ENCODE results near the gene RGS17. TPM values are rescaled to one million over a fixed set of nuclear protein-coding genes. Genes with fewer than 3 reads are reported as not detected.
A peak's percentile ranks its signal among the peaks of the same experiment; 100 is the strongest.
"Not testable (repeated sequence)": the region's sequence is repeated elsewhere in the genome, so short reads cannot be mapped to it uniquely, and the experiment has no call there.

RGS17 gene
- total RNA-seq, 4 donors from 2014 or later = 0.06 to 0.83 (median 0.34) TPM

DNA sequence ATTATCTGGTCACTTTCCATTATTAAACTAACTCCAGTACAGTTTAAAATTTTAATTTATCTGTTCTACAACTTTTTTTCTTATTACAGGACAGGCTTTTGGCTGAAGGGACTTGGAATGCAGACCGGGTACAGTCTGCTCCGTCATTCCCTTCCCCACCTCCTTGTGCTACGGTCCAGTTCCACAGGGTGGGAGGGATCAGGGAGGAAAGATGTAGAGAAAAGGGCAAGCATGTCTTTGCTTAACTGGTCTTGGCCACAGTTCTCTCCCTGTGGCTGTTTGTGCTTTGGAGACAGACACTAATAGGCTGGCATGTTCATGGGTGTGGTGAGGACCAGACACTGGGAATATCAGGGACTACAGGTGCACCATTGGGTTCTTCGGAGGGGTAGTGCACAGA, 12.1 kb upstream of the RGS17 start:
- no peak for TF ChIP-seq POLR2A (IDR thresholded peaks at IDR 0.05; ENCODE audit: low read depth)
- TF ChIP-seq POLR2AphosphoS5 (IDR thresholded peaks at IDR 0.05) = no peak
- TF ChIP-seq, protein P1, sequence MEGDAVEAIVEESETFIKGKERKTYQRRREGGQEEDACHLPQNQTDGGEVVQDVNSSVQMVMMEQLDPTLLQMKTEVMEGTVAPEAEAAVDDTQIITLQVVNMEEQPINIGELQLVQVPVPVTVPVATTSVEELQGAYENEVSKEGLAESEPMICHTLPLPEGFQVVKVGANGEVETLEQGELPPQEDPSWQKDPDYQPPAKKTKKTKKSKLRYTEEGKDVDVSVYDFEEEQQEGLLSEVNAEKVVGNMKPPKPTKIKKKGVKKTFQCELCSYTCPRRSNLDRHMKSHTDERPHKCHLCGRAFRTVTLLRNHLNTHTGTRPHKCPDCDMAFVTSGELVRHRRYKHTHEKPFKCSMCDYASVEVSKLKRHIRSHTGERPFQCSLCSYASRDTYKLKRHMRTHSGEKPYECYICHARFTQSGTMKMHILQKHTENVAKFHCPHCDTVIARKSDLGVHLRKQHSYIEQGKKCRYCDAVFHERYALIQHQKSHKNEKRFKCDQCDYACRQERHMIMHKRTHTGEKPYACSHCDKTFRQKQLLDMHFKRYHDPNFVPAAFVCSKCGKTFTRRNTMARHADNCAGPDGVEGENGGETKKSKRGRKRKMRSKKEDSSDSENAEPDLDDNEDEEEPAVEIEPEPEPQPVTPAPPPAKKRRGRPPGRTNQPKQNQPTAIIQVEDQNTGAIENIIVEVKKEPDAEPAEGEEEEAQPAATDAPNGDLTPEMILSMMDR (IDR thresholded peaks at IDR 0.05) = no peak
- no peak for TF ChIP-seq EP300 (IDR thresholded peaks at IDR 0.05)
- H3K4me3 ChIP-seq = no peak overlapping the region
- H3K27me3 ChIP-seq = no peaks in the 10 kb centered on the region
- DNase-seq (ENCODE audit: extremely low spot score) = no peak
- H3K27ac ChIP-seq (replicated peaks in 1 of 4) = no peak overlapping the region
- intact Hi-C loops (cut with DNase I) = no loop called here
- no peaks in the 10 kb centered on the region for H3K36me3 ChIP-seq
- no peaks in the 10 kb centered on the region for H3K4me1 ChIP-seq
- 70% methylated on average over 4 of the region's 4 CpGs for WGBS
- H3K9me3 ChIP-seq = no peaks in the 10 kb centered on the region

GRCh38 chr6:153140299-153140698, 9.2 kb upstream of the RGS17 start:
- no peak overlapping the region for H3K27ac ChIP-seq (replicated peaks in 1 of 4)
- no peaks in the 10 kb centered on the region for H3K27me3 ChIP-seq
- 46% methylated on average over 2 of the region's 2 CpGs for WGBS
- H3K36me3 ChIP-seq = no peaks in the 10 kb centered on the region
- no peaks in the 10 kb centered on the region for H3K4me1 ChIP-seq
- intact Hi-C loops (cut with DNase I) = no loop called here
- no peak for DNase-seq (ENCODE audit: extremely low spot score)
- no peak overlapping the region for H3K4me3 ChIP-seq
- no peaks in the 10 kb centered on the region for H3K9me3 ChIP-seq
- TF ChIP-seq POLR2A (IDR thresholded peaks at IDR 0.05; ENCODE audit: low read depth) (no peak), EP300 (IDR thresholded peaks at IDR 0.05) (no peak)

DNA sequence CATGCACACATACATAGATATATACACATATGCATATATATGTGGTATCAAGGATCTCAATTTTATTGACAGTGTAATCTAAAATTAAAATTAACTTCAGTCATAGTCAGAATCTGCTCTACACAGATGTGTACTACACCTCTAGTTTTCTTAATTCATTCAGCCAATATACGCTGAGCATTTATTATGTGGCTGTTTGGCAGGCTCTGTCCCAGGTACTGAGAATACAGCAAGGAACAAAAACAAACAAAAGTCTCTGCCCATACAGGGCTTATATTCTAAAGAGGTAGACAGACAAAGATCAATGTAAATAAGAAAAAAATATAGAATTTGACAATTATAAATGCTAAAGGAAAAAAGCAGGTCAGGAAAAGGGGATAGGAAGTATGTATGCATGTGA, 7.8 kb upstream of the RGS17 start:
- TF ChIP-seq POLR2AphosphoS5 (IDR thresholded peaks at IDR 0.05) (no peak), EP300 (IDR thresholded peaks at IDR 0.05) (no peak), POLR2A (IDR thresholded peaks at IDR 0.05; ENCODE audit: low read depth) (no peak)
- TF ChIP-seq, protein P1 (IDR thresholded peaks at IDR 0.05) = no peak
- 83% methylated on average over 1 of the region's 1 CpG for WGBS
- H3K4me3 ChIP-seq = no peak overlapping the region
- intact Hi-C loops (cut with DNase I) = no loop called here
- H3K9me3 ChIP-seq = no peaks in the 10 kb centered on the region
- H3K36me3 ChIP-seq = no peaks in the 10 kb centered on the region
- H3K27me3 ChIP-seq = no peaks in the 10 kb centered on the region
- no peak for DNase-seq (ENCODE audit: extremely low spot score)
- no peak overlapping the region for H3K27ac ChIP-seq (replicated peaks in 1 of 4)
- no peaks in the 10 kb centered on the region for H3K4me1 ChIP-seq

DNA sequence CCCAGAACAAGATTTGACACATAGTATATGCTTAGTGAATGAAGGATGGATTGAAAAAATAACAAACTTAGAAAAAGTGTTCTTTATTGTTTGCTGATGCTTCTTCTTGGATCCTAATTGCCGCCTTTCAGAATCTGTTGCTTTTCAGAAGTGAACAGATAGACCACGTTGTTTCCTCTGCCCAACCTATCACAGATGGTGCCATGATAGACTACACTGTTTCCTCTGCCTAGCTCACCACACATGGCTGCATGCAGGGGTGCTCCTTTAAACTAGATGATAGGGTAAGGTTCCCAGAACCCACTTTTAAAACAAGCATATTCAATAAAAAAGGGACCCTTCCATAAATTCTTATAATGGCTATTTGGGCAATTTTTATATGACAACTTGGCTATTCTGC, 4.6 kb upstream of the RGS17 start:
- intact Hi-C loops (cut with DNase I) = no loop called here
- 70% methylated on average over 2 of the region's 2 CpGs for WGBS
- no peaks in the 10 kb centered on the region for H3K9me3 ChIP-seq
- DNase-seq (ENCODE audit: extremely low spot score) = no peak
- H3K4me1 ChIP-seq = peaks cover 5 to 10% (median 9%) of the 10 kb centered on the region in 4 donors
- no peaks in the 10 kb centered on the region for H3K27me3 ChIP-seq
- H3K4me3 ChIP-seq = no peak overlapping the region
- TF ChIP-seq POLR2A (IDR thresholded peaks at IDR 0.05; ENCODE audit: low read depth) = no peak
- no peak for TF ChIP-seq EP300 (IDR thresholded peaks at IDR 0.05)
- TF ChIP-seq, protein P1 (IDR thresholded peaks at IDR 0.05) = no peak
- TF ChIP-seq POLR2AphosphoS5 (IDR thresholded peaks at IDR 0.05) = no peak
- no peaks in the 10 kb centered on the region for H3K36me3 ChIP-seq
- no peak overlapping the region for H3K27ac ChIP-seq (replicated peaks in 1 of 4)

- H3K4me3 ChIP-seq; H3K9me3 ChIP-seq; H3K36me3 ChIP-seq; DNase-seq (ENCODE audit: extremely low spot score); intact Hi-C loops (cut with DNase I); H3K27ac ChIP-seq (replicated peaks in 1 of 4): not testable (repeated sequence)
- peaks cover 0 to 17% (median 8%) of the 10 kb centered on the region in 4 donors for H3K27me3 ChIP-seq
- 97% methylated on average over 16 of the region's 30 CpGs for WGBS
- peaks cover 17 to 25% (median 22%) of the 10 kb centered on the region in 4 donors for H3K4me1 ChIP-seq
Measured at GRCh38 chr6:153133667-153134066, 2.6 kb upstream of the RGS17 start.

DNA sequence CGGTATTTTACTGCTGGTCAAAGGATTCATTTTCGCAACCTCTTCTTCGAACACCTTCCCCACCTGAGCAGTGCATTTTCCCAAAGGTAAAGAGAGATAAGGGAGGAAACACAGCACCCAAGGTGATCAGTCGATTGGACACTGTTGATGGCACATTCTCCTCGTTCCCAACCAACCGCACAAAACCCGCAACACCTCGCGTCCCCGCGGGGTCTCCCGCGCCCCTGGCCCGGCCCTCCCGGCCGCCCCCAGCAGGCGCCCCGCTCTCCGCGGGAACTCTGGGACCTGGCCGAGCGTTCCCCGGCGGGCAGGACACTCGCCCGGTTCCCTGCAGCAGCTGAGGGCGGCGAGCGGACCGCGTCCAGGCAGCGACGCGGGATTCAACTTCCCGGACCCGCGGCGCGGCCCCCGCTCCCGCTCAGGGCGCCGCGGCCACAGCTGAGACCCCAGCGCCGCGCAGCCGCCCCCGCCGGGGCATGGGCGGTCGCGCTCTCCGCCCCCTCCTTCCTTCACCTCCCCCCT, 506 bp downstream of the RGS17 start:
- no peaks in the 10 kb centered on the region for H3K9me3 ChIP-seq
- H3K4me3 ChIP-seq = peak overlapping the region; percentile 67 to 74 (median 70)
- H3K27ac ChIP-seq (replicated peaks in 1 of 4) = peak overlapping the region; percentile 30 to 71 (median 54)
- intact Hi-C loops (cut with DNase I) = no loop called here
- WGBS = under 1% methylated on average over 37 of the region's 54 CpGs
- no peak for TF ChIP-seq POLR2A (IDR thresholded peaks at IDR 0.05; ENCODE audit: low read depth)
- TF ChIP-seq POLR2AphosphoS5 (IDR thresholded peaks at IDR 0.05) = no peak
- TF ChIP-seq EP300 (IDR thresholded peaks at IDR 0.05) = no peak
- TF ChIP-seq, protein P1 (IDR thresholded peaks at IDR 0.05) = no peak
- no peak for DNase-seq (ENCODE audit: extremely low spot score)
- H3K4me1 ChIP-seq = peaks cover 17 to 25% (median 22%) of the 10 kb centered on the region in 4 donors
- H3K27me3 ChIP-seq = peaks cover 0 to 40% (median 12%) of the 10 kb centered on the region in 4 donors
- no peaks in the 10 kb centered on the region for H3K36me3 ChIP-seq

Measured in esophagus muscularis mucosa (tissue), 4 donors.